Measurements from ENCODE around the gene ADSS1.

GRCh38 chr14:104702673-104703072 lies 21.4 kb upstream of the ADSS1 start:
- TF ChIP-seq MAX (IDR thresholded peaks at IDR 0.05) (no peak), EP300 (IDR thresholded peaks at IDR 0.05; ENCODE audit: borderline replicate concordance) (no peak), YY1 (IDR thresholded peaks at IDR 0.05; ENCODE audit: low read depth) (no peak), REST (IDR thresholded peaks at IDR 0.05; ENCODE audit: low read depth) (no peak), RAD21 (IDR thresholded peaks at IDR 0.05; ENCODE audit: low read depth) (no peak), TAF1 (IDR thresholded peaks at IDR 0.05; ENCODE audit: low read depth) (no peak)
